Esophagus mucosa (tissue), 1 donor: ENCODE measurements around the gene VPREB3. TPM values are rescaled to one million over a fixed set of nuclear protein-coding genes. Genes with fewer than 3 reads are reported as not detected.
"Not testable (repeated sequence)": the region's sequence is repeated elsewhere in the genome, so short reads cannot be mapped to it uniquely, and the experiment has no call there.

Experiments
- ATAC-seq: fragments of 200-7000 bp; cut with Tn5 transposase; one replicate; pipeline ENCODE4 v1.9.1; 2020
- total RNA-seq: library from RNA; stranded (reverse); gene quantifications from one replicate; pipeline ENCODE4 v1.2.4, GENCODE V29; 2023
- donor health status: DM: yes; HTN: yes; CAD: no.

The VPREB3 gene
- total RNA-seq, 1 donor from 2014 or later, result 0.84 TPM

DNA sequence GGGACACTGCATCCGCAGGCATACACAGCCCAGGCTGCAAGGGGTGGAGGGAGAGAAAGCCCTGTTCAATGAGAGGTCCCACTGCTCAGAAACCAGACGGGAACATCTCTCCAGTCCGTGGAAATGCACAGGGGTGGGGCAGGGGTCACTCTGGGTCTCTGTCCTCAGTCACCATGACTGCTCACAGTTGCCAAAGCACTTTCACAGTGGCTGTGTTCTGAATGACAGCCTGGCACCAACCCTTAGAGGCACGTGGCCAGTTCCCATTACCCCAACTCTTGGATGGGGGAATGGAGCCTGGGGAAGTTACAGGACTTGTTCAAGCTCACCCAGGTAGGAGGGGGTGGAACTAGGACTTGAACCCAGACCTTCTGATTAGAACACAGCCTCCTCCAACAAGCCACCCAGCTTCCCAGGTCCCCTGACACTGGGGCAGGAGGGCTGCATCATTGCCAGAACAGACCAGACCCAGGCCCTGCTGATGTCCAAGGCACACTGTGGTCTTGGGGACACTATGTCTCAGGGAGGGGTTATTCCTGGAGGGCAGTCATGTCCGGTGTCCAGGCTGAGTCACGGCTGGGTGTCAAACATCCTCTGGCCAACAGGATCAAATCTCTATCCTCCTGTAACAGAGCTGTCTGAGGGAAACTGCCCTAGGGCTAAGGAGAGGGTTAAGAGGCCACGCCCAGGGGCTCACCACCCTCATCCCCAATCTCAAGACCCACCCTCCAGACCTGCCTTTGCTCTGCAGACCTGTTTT is 11.5 kb downstream of the VPREB3 start:
- peak; percentile 21 for ATAC-seq

DNA sequence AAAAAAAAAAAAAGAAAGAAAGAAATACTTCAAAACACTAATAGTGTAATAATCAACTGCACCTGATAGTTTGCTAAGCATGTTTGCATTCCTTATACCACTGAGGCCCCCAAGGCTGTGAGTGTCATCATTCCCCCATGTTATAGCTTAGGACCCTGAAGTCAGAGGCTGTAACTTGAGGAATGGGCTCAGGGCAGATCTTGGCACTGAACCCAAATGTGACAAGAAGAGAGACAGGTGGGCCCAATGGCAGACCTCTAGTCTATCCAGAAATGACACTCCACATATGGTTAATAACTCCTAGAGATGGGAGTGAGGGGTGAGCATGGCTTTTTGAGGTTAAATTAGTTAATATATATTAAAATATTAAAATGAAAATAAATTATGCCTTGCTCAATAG is 16.5 kb downstream of the VPREB3 start:
- no peak for ATAC-seq

DNA sequence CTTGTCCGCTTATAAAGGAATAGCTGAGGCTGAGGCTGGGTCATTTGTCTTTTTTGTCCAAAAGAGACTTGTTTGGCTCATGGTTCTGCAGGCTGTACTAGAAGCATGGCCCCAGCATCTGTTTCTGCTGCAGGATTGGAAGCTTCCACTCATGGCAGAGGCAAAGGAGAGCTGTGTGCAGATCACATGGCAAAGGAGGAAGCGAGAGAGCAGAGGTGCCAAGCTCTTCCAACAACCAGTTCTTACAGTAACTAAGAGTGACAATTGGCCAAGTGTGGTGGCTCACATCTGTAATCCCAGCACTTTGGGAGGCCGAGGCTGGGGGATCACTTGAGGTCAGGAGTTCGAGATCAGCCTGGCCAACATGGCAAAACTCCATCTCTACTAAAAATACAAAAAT is 26.1 kb downstream of the VPREB3 start:
- ATAC-seq, result not testable (repeated sequence)

DNA sequence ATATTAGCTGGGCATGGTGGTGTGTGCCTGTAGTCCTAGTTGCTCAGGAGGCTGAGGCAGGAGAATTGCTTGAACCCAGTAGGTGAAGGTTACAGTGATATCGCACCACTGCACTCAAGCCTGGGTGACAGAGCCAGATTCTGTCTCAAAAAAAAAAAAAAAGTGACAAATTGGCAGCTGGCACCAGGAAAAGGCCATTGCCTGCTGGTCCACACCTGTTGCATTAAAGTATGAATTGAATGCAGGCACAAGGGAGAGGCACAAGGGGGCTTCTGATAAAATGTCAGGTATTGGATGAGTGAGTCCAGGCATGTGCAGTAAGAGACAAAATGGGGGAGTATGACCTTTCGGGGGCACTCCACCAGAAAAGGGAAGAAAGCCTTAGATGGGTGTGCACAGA is 31.5 kb downstream of the VPREB3 start:
- ATAC-seq, result no peak

DNA sequence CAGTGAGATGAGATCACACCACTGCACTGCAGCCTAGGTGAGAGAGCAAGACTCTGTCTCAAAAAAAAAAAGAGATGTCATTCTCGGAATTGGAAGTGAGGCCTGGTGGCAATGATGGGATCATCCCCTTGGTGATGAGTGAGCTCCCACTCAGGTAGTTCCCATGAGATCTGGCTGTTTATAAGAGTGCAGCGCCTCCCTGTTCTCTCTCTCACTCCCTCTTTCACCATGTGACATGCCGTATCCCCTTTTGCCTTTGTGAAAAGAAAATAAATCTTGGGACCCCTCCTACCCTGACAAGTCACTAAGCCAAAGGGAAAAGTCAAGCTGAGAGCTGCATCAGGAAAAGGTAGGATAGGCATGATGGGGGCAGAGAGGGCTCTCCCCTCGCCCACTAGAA is 32.1 kb downstream of the VPREB3 start:
- no peak for ATAC-seq

DNA sequence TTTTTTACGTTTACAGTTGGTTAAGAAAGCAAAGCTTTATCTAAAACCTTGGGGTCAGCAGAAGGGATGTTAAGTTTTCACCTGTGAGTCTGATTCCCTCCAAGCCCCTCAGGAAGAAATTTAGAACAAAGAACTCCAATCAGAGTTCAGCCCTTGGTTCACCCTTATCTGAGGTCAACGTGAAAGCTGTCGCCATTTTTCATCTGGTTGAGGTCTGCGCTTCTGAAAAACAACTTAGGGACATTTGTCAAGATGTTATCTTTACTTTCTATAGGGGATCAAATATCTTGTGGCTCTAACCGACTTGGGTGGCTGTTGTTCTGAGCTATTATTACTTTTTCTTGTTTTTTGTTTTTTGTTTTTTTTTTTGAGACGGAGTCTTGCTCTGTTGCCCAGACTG is 33.4 kb downstream of the VPREB3 start:
- no peak for ATAC-seq

DNA sequence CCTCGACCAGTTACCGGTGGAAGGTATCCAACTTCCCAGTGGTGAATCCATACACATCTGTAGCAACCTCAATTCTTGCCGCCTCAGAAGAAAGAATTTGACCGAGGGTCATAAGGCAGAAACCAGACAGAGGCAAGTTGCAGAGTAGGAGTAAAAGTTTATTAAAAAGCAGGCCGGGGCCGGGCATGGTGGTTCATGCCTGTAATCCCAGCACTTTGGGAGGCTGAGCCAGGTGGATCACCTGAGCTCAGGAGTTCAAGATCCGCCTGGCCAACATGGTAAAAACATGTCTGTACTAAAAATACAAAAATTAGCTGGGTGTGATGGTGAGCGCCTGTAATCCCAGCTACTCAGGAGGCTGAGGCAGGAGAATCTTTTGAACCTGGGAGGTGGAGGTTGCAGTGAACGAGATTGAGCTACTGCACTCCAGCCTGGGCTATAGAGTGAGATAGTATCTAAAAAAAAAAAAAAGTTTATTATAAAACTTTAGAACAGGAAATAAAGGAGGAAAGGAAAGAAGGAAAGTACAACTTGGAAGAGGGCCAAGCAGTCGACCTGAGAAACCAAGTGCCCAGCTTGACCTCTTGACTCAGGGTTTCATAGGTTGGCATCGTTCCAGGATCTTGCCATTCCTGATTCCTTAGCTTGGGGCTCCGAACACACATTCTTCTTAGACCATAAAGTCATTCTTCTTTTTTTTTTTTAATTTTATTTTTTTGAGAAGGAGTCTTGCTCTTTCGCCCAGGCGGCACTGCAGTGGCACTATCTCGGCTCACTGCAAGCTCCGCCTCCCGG is 35.7 kb downstream of the VPREB3 start:
- ATAC-seq, result no peak

DNA sequence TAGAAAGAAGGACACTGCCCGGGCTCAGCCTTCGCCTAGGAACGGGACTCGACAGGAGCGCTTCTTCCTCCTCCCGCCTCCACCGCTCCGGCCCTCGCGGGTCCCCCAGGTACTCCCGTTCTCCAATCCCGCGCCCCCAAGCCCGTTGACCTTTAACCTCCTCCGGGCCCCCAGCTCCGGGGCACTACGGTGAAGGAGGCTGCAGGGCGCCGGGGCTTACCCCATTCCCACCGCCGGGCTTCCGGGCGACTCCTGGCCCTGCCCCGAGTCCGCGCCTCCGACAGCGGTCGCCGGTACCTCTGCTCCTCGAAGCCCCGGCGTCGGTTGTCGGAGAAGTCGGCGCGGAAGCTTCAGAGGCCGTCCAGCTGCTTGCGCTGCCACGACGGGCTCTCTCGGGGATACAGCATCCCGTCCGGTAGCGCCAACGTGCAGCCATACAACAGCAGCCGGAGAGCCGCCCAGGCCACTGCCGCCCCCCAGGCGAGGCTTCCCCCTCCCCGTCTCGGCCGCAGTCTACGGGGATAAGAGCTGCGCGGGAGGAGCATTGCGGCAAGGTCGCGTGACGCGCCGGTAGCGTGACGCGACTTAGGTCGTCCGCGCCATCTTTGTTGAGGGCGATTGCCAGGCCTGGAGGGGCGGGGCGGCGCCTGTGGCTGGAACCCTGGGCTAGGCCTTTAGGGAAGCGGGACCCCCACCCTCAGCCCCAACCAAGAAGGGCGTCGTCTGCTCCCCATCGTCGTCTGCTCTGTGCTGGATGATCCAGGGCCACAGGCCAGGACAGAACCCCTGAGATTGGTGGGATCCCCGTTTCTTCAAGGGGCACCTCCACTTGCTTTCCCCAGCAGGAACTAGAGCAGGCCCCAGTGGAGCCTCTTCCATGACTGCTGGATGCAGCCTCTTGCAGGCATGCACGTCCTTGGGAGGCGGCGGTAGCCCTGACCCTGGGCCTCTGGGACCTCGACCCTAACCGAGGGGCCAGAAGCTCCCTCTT is 37.1 kb downstream of the VPREB3 start:
- peak; percentile 86 for ATAC-seq

DNA sequence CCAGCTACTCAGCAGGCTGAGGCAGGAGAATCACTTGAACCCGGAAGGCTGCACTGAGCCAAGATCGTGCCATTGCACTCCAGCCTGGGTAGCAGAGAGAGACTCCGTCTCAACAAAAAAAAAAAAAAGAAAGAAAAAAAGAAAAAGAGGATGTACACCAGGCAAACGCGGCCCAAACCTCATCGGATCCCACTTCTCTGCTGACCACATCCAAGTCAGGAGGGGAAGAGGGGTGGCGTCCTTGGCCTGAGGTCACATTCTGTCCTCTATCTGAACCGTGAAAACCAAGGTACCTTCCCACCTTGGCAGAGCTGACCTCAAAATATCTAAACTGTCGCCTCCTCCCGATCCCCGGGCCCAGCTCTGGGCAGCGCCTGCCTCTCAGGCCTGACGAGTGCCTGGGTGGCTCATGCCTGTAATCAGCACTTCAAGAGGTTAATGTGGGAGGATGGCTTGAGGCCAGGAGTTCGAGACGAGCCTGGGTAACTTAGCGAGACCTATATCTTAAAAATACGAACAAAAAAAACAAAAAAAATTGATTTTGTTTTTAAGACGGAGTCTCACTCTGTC is 38.3 kb downstream of the VPREB3 start:
- ATAC-seq, result no peak

DNA sequence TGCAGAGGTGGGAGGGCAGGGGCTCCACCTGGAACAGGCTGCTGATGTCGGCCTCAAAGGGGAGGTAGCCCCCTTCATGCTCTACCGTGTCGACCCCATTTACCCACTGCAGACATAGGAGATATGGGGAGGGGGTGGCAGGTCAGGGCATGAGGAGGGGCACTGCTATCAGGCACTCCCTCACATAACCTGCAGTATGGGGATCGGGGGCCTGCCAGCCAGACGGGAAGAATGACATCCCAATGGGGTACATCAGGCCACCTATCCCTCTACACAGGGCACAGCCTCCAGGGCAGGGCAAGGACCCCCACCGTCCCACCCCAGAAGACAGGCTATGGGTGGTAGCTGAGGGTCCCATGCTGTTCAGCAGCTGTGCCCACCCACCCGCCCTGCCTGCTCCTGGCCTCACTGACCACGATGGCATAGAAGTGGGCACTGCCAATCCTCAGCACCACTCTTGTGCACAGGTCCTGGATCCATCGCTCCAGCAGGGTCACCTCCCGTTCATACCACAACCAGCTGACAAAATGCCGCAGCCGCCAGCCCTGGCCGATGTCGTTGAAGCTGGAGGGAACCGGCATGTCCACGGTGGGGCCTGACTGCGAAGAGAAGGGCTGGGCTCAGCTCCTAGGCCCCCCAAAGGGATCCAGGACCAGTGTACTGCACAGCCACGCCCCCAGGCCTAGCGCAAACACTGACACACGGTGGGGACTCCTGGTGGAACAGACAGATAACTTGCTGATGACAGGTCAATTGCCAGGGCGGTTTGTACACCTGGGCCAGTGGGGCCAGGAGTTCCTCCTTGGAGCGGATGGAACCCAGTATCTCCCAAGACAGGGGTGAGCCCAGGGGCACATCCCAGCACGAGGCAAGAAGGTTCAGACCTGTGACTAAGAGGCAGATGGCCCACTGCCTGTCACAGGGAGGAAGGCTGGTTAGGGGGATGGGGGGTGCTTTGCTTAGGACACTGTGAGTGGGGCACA is 39.3 kb downstream of the VPREB3 start:
- peak; percentile 3 for ATAC-seq

DNA sequence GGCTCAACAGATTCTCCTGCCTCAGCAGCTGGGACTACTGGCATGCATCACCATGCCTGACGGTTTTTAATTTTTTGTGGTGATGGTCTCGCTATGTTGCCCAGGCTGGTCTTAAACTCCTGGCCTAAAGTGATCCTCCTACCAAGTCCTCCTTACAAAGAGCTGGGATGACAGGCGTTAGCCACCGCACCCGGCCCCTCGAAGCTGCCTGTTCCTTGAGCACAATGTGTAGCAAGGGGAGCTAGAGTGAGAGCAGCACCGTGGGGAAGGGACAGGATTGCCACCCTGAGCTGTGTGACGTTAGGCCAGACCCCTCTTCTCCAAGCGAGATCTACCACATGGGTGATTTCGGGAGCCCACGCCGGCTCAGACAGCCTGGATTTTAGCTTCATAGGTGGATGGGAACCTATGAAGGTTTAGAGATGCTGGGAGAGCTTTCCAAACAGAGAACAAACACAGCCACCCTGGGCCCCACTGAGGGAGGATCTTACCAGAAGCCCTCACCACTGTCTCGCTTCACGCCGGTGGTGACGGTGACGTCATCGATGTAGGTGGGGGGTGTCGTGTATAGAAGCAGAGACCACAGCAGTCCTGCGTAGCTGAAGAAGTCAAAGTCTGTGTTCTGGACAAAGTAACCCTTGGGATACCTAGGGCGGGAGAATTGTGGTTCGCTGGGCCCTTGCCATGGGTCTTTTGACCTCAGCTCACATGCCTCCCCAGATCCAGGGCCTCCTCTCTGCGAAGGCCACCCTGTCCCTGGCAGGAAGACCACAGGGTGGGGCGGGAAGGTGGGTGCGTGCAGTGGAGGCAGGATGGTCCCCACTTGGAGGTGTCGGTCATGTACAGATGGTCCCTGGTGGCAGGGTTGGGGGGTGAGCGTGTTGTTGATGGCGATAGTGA is 40.3 kb downstream of the VPREB3 start:
- no peak for ATAC-seq

DNA sequence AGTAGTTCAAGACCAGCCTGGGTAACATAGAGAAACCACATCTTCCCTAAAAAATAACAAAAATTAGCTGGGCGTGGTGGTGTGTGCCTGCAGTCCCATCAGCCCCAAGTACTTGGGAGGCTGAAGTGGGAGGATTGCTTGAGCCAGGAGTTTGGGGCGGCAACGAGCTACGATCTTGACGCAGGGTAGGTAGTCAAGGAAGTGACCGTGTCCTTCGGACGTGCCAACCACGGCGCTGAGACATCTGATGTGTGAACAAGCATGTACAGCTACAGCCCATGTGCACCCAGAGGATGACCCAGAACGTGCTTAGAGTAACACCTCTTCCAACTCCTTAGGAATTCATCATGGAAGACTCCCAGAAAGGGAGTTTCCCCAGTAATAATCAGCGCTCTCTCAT is 42.0 kb downstream of the VPREB3 start:
- no peak for ATAC-seq

DNA sequence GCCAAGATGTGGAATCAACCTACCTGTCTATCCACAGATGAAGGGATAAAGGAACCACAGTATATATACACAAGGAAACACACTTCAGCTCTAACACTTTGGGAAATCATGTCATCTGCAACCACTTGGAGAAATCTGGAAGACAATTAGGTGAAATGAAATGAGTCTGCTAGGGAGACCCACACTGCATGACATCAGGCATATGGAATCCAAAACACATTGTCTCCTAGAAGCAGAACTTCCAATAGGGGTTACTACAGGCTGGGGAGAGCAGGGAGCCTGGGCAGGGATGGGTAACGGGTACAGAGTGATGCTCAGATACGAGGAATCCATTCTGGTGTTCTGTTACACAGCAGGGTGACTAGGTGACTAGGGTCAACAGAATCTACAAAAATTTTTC is 45.1 kb downstream of the VPREB3 start:
- ATAC-seq, result no peak

DNA sequence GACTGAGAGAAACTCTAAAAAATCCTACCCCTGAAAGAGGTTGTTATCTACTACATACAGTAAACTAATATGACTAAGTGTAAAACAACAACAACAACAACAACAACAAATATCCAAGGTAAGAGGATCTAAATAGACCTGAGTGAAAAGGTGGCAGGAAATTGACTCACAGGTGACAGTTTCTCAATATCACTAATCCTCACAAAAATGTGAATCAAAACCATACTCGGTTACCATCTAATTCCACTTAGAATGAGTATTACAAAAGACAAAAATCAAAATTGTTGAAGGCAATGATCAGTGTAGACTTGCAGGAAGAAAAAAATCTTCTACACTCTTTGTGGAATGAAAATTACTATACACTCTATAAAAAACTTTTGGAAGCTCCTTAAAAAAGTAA is 46.0 kb downstream of the VPREB3 start:
- ATAC-seq, result no peak

DNA sequence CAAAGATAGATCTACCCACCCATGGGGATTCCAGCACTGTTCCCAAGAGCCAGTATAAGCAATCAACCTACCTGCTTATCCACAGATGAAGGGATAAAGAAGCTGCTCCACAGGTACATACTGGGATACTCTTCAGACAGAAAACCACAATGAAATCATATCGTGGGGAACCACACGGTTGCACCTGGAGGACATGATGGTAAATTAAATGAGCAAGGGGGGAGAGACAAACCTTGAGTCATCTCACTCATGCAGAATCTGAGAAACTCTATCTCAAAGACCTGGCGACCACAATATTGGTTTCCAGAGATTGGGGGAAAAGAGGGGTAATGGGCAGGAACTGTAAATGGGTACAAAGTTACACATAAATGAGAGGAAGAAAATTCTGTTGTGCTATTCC is 48.9 kb downstream of the VPREB3 start:
- ATAC-seq, result no peak

DNA sequence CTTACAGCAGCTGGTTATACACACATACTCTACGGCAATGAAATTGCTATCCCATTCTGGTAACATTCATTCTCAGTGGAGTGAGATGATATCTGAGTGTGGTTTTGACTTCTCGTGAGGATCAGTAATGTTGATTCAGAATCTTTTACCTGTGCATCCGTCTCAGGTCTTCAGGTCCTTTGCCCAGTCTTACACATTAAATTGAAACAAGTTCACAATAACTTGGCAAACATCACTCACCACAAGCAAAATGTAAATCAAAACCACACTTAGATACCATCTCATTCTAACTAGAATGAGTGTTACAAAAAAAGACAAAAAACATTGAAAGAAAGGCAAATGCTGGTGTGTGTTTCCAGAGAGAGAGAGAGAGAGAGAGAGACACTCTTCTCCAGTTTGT is 49.4 kb downstream of the VPREB3 start:
- no peak for ATAC-seq

DNA sequence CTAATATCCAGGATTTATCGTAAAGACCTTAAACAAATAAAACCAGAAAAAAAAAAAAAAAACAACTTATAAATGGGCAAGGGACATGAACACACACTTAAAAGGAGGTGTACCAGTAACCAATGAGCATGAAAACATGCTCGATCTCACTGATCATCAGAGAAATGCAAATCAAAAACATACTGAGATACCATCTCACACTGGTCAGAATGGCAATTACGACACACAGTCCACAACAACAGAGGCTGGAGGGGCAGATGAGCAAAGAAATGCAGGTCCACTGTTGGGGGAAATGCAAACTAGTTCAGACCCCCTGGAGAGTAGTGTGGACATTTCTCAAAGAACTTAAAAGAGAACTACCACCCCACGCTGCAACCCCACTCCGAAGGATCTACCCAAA is 50.2 kb downstream of the VPREB3 start:
- ATAC-seq, result no peak
